NB4 (cell line): Measurements from ENCODE around the gene OMA1.

Source experiments
- MAX ChIP-seq: IDR thresholded peaks from 2 replicates; pipeline ENCODE4 v1.6.1; 2011; ENCODE audit warnings: low read depth, low read length
- MYC ChIP-seq: IDR thresholded peaks from 2 replicates; pipeline ENCODE4 v1.6.1; 2011; ENCODE audit warnings: low read depth, low read length
- POLR2A ChIP-seq: IDR thresholded peaks from 2 replicates; pipeline ENCODE4 v1.6.1; 2011; ENCODE audit warnings: mild to moderate bottlenecking; ENCODE audit not compliant: insufficient read length; ENCODE audit errors: extremely low read depth
- TF ChIP-seq, protein P1 (sequence below): IDR thresholded peaks from one replicate; pipeline ENCODE4 v1.5.1; 2012; ENCODE audit warnings: low read depth, low read length

DNA sequence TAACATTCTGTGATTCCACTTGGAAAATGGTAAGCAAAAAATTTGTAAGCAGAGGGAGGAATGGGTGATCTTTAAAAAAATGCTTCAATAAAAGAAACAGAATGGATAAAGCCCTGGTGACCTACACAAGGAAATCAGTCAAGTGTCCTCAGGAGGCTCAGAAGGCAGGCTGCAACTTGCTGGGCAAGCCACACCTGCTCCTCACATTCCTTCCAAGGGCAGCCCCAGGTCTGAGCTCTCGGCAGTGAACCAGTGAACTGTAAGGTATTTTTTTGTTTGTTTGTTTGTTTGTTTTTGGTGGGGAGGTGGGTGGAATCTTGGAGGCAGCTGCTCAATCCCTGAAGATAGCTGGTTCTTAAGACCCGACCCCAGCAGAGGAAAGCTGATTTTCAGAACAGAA, 26.2 kb upstream of the OMA1 start:
- TF ChIP-seq, protein P1, sequence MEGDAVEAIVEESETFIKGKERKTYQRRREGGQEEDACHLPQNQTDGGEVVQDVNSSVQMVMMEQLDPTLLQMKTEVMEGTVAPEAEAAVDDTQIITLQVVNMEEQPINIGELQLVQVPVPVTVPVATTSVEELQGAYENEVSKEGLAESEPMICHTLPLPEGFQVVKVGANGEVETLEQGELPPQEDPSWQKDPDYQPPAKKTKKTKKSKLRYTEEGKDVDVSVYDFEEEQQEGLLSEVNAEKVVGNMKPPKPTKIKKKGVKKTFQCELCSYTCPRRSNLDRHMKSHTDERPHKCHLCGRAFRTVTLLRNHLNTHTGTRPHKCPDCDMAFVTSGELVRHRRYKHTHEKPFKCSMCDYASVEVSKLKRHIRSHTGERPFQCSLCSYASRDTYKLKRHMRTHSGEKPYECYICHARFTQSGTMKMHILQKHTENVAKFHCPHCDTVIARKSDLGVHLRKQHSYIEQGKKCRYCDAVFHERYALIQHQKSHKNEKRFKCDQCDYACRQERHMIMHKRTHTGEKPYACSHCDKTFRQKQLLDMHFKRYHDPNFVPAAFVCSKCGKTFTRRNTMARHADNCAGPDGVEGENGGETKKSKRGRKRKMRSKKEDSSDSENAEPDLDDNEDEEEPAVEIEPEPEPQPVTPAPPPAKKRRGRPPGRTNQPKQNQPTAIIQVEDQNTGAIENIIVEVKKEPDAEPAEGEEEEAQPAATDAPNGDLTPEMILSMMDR: no peak
- TF ChIP-seq POLR2A (no peak), MYC (no peak), MAX (no peak)
